ENCODE results near the gene IP6K3. TPM values are rescaled to one million over a fixed set of nuclear protein-coding genes. Genes with fewer than 3 reads are reported as not detected.

IP6K3 gene
- total RNA-seq, 1 experiment from 2014 or later, result not detected

DNA sequence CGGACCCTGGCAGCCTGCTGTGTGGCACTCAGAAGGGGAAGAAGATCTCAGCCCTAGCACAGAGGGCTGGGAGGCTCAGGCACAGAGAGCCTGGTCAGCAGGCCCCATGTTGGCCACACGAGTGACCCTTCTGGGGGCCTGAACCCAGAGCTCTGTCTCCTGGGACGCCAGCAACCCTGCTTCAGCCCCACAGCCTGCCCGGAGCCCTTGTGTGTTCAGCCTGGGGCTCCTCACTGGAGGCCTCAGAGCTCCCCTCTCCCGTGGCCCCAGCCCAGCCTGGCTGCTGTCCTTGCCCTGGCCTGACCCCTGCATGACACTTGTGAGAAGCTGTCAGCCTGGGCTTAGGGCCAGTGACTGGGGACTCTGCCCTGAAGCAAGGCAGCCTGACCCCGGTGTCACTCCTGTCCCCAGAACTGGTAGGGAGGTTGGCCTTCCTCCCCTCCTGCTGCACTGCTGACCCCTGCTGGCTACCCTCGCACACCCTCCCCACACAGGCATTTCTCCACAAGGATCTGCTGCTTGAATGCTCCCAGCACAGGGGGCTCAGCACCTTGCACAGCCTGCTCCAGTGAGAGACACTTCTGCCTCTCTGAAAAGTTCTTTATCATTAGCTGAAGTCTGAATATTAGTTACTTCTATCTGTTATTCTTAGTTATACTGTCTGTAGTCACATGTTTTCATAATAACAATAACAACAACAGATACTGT lies 15.4 kb upstream of the IP6K3 start:
- DNase-seq (ENCODE audit: extremely low read depth, low read depth), result peak; percentile 26

DNA sequence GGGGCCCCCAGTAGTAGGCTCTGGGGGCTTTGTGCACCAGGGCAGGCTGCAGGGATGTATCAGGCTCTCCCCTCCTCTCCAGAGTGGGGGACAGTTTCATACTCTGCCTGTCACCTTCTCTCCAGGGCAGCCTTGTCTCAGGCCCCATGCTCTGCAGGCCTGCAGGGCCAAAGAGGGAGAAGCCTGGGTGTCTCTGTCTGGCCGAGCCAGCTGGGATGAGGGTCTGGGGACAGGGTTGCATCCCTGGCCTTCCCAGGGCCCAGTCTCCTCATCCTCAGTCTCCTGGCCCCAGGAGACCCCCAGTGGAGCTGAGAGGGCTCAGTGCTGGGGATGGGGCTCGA lies 14.8 kb upstream of the IP6K3 start:
- DNase-seq (ENCODE audit: extremely low read depth, low read depth), result no peak

GRCh38 chr6:33759887-33760629 lies 13.4 kb upstream of the IP6K3 start:
- DNase-seq (ENCODE audit: extremely low read depth, low read depth), result no peak

DNA sequence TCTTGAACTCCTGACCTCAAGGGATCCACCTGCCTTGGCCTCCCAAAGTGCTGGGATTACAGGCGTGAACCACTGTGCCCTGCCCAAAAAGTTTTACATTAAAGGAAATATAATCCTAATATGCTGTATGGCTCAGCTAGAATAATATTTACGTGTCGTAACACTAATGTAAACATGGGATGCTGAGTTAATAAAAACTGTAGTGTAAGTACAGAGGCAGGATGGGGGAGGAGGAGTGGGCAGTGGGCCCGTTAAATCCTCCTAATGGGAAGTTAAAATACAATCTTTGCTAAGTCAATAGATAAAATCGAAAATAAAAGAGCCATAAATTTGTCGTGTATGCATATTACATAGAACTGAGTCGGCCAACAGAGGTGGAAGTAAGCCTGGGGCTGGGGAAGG lies 12.1 kb upstream of the IP6K3 start:
- no peak for DNase-seq (ENCODE audit: extremely low read depth, low read depth)

- no peak for DNase-seq (ENCODE audit: extremely low read depth, low read depth)
These were observed 11.2 kb upstream of the IP6K3 start for GRCh38 chr6:33757906-33758305.

DNA sequence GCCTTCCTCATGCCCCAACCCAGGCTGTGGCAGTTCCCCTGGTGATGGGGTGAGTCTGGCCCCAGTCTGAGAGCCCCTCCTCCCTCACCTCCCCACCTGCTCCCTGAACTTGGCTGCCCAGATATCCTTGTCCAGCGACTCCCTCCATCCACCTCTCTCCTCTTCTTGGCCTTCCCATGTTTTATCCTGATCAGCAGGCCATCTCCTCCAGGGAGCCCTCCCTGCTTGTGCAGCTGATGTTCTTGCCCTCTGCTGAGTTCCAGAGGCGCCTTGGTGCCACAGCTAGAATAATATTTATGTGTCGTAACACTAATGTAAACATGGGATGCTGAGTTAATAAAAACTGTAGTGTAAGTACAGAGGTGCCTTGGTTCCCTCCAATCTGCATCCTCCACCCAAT lies 10.4 kb upstream of the IP6K3 start:
- DNase-seq (ENCODE audit: extremely low read depth, low read depth), result no peak

DNA sequence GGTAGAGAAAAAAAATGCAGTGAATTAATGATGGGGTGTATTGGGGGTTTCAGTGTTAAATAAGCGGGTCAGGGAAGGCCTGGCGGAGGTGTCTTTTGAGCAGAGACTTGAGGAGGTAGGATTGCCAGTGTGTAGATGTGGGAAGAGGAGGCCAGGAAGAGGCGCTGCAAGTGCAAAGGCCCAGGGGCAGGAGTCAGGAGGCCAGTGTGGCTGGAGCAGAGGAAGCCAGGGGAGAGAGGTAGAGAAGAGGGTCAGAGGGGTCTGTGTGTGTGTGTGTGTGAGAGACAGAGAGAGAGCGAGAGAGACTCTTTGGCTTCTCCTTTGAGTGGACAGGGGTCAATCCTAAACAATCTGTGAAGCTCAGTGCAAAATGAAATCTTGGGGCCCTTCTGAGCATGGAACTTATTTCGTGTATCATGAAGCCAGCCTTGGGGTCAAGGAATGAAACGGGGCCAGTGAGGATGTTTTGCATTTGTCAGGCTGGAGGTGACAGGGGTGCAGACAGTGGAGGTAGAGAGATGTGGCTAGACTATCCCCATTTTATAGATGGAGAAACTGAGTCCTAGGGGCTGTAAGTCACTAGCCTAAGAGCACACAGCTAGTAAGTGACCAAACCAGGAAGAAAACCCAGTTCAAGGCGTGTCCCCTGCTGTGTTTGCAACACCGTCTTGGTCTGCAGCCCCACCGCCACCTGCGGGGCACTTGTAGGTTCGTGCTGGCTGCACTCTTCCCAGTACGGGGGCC lies 9.7 kb upstream of the IP6K3 start:
- DNase-seq (ENCODE audit: extremely low read depth, low read depth), result no peak

- no peak for DNase-seq (ENCODE audit: extremely low read depth, low read depth)
These were observed 8.6 kb upstream of the IP6K3 start for GRCh38 chr6:33755070-33755869.

DNA sequence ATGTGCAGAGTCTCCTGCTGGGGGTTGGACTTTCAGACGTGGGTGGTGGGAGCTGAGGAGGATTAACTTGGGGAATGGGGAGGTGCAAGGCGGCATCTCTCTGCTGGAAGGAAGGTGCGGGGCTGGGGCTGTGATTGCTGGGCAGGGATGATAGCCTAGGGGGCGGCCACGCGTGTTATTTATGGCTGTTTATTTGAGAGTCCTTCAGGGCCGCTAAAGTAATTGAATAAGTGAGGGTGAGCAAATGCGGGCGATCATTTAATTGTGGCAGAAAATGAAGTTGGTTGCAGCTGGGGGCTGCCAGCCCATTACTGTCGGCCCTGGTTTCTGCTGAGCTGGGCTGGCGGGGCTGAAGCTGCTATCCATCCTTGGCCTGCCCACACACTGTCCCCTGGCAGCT lies 7.5 kb upstream of the IP6K3 start:
- DNase-seq (ENCODE audit: extremely low read depth, low read depth), result no peak

- no peak for DNase-seq (ENCODE audit: extremely low read depth, low read depth)
These were observed 5.9 kb upstream of the IP6K3 start for GRCh38 chr6:33752646-33753015.

GRCh38 chr6:33751771-33752645 lies 5.3 kb upstream of the IP6K3 start:
- DNase-seq (ENCODE audit: extremely low read depth, low read depth), result no peak

DNA sequence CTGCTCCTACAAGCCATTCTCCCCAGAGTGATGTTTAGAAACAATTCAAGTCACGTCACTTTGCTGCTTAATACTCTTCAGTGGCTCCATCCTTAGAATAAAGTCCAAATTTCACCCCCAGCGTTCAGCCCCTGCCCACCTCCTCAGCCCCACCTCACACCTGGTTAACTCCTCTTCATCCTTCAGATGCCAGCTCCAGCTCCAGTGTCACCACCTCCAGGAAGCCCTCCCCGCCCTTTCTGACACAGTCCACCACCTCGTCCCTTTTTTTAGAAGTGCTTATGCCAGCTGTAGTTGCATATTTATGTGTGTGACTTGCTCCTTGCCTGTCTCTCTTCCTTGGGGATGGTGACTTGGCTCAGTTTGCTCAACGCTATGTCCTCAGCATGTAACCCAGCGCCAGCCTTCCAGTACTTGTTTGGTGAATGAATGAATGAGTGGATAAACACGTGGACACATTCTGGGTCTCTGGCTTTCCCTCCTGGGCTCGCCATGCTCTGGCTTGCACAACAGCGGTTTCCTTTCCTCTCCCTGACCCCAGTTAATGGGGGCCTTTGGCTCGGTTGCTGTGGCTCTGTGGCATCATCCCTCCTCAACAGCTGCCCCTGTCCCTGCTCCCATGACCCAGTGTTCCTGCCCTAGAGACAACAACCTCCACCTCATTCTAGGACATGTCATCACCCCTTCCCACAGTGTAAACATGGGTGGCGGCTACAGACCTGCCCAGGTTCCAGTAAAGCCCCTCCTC lies 3.7 kb upstream of the IP6K3 start:
- DNase-seq (ENCODE audit: extremely low read depth, low read depth), result no peak

- DNase-seq (ENCODE audit: extremely low read depth, low read depth), result no peak
These were observed 2.7 kb upstream of the IP6K3 start for GRCh38 chr6:33749401-33749800.

DNA sequence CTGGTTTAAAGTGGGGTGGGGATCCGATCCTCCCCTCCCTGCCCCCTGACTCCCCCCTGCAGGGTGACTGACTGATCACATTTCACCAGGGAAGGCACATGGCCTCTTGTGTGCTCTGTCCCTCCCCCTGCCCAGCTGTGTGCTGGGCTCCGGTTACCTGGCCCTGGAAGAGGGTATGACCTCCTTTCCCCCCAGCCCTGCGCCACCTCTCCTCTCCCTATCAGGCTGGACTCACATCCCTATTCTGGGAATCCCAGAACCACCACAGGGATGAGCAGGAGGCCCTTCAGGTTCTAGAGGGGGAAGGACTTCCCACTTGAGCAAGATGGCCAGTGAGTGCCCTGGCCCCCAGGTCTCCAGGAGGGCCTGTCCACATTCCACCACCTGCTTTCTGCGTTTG lies 2.1 kb upstream of the IP6K3 start:
- DNase-seq (ENCODE audit: extremely low read depth, low read depth), result no peak

DNA sequence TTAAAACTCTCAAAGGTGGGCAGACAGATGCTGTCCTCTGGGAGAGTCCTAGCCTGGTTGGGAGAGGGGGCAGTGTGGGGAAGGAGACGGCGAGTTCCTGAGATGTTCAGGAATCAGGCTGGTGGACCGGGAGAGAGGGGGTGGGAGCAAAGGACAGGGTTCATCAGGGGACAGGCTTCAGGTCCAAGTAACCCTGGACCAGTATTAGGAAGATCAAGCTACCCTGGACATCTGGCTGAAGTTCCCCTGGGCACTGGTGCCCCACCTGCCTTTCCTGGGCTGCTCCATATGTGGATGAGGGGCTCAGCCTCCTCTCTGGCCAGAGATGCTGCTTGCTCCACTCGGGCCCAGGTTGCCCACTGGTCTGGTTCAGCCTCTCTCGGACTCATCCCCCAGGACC lies 1.1 kb upstream of the IP6K3 start:
- no peak for DNase-seq (ENCODE audit: extremely low read depth, low read depth)

- DNase-seq (ENCODE audit: extremely low read depth, low read depth), result no peak
These were observed 587 bp downstream of the IP6K3 start for GRCh38 chr6:33746036-33746600.

- DNase-seq (ENCODE audit: extremely low read depth, low read depth), result no peak
These were observed 1.2 kb downstream of the IP6K3 start for GRCh38 chr6:33745548-33745947.

GRCh38 chr6:33744895-33745546 lies 1.7 kb downstream of the IP6K3 start:
- DNase-seq (ENCODE audit: extremely low read depth, low read depth), result no peak
